Keratinocyte (primary cell): Measurements from ENCODE around the gene TWNK. TPM values are rescaled to one million over a fixed set of nuclear protein-coding genes. Genes with fewer than 3 reads are reported as not detected.
A peak's percentile ranks its signal among the peaks of the same experiment; 100 is the strongest.

ENCODE experiments used
- DNase-seq: peaks from one replicate; pipeline ENCODE4 v3.0.0-alpha.2; 2011; ENCODE audit warnings: low read depth, missing footprints, low spot score
- FAIRE-seq: peaks from 2 replicates; lab custom pipeline; 2011; peaks lifted over from hg19 to GRCh38; lab: Jason Lieb, UNC
- H2AFZ ChIP-seq: 2 replicates; pipeline ENCODE4 v1.6.0; 2012; ENCODE audit warnings: low read length, control low read depth, inconsistent platforms; ENCODE audit not compliant: control insufficient read depth
- H3K27ac ChIP-seq: 2 replicates; pipeline ENCODE4 v1.5.1; 2011; ENCODE audit warnings: low read length; ENCODE audit not compliant: control insufficient read depth, insufficient read depth
- H3K27me3 ChIP-seq: 3 replicates; pipeline ENCODE4 v1.6.0; 2011; ENCODE audit warnings: low read length; ENCODE audit not compliant: control insufficient read depth, insufficient read depth; ENCODE audit errors: extremely low read depth
- H3K36me3 ChIP-seq, 2 experiments: 2 replicates in 1 of 2; 3 replicates in 1 of 2; pipeline ENCODE4 v1.5.1; 2011; ENCODE audit warnings: low read length in 2 of 2, mild to moderate bottlenecking in 1 of 2; ENCODE audit not compliant: control insufficient read depth in 2 of 2, insufficient read depth in 2 of 2; ENCODE audit errors: extremely low read depth in 1 of 2
- H3K4me1 ChIP-seq: 3 replicates; pipeline ENCODE4 v1.5.1; 2011; ENCODE audit warnings: low read length; ENCODE audit not compliant: control insufficient read depth, insufficient read depth; ENCODE audit errors: extremely low read depth
- H3K4me2 ChIP-seq: 3 replicates; pipeline ENCODE4 v1.6.0; 2011; ENCODE audit warnings: low read depth, low read length; ENCODE audit not compliant: control insufficient read depth, insufficient read depth; ENCODE audit errors: extremely low read depth
- H3K4me3 ChIP-seq, 3 experiments: fragments of 200-600 bp in 1 of 3; sonication (generic) in 1 of 3; 2 replicates in 2 of 3; 3 replicates in 1 of 3; pipeline ENCODE4 v1.5.1; 2011 to 2016; ENCODE audit warnings: low read length in 3 of 3, mild to moderate bottlenecking in 3 of 3, control low read depth in 2 of 3, inconsistent platforms in 1 of 3, low read depth in 1 of 3, mixed read lengths in 1 of 3, mixed run types in 1 of 3, moderate library complexity in 1 of 3; ENCODE audit not compliant: control insufficient read depth in 2 of 3, insufficient read depth in 2 of 3; ENCODE audit errors: extremely low read depth in 1 of 3
- H3K79me2 ChIP-seq: 2 replicates; pipeline ENCODE4 v1.6.0; 2012; ENCODE audit warnings: low read length; ENCODE audit not compliant: control insufficient read depth, insufficient read depth
- H3K9ac ChIP-seq: 3 replicates; pipeline ENCODE4 v1.6.0; 2011; ENCODE audit warnings: low read length; ENCODE audit not compliant: control insufficient read depth, insufficient read depth; ENCODE audit errors: extremely low read depth
- H3K9me1 ChIP-seq: 3 replicates; pipeline ENCODE4 v1.6.0; 2011; ENCODE audit warnings: low read length; ENCODE audit not compliant: control insufficient read depth, insufficient read depth; ENCODE audit errors: extremely low read depth
- H3K9me3 ChIP-seq: 2 replicates; pipeline ENCODE4 v1.5.1; 2012; ENCODE audit warnings: low read depth, low read length; ENCODE audit not compliant: control insufficient read depth
- H4K20me1 ChIP-seq: 3 replicates; pipeline ENCODE4 v1.6.0; 2011; ENCODE audit warnings: low read length; ENCODE audit not compliant: control insufficient read depth, insufficient read depth; ENCODE audit errors: extremely low read depth
- EZH2 ChIP-seq: IDR thresholded peaks from one replicate; pipeline ENCODE4 v1.6.1; 2012; ENCODE audit warnings: inconsistent platforms, mild to moderate bottlenecking, low read length, moderate library complexity
- dilution Hi-C: fragments of 300-500 bp; cut with MboI; formaldehyde crosslinking; loops from one replicate; pipeline ENCODE4 v1.7.0; 2020; ENCODE audit warnings: low sequenced_read_pairs; ENCODE audit not compliant: extremely low pct_ligation_motif_present
- polyA plus RNA-seq, 5 experiments: library from polyadenylated mRNA; depleted of rRNA in 3 of 5; stranded (reverse) in 3 of 5; stranded (forward) in 1 of 5; unstranded in 1 of 5; fragments of >200 nt; gene quantifications; 1 replicate in 1 of 5; 2 replicates in 3 of 5; 3 replicates in 1 of 5; pipeline versions ENCODE4 v1.2.1 to v1.2.3, GENCODE V29; 2011 to 2012; ENCODE audit warnings: missing spikeins in 2 of 5, low read depth in 1 of 5, low replicate concordance in 1 of 5
- TF ChIP-seq, protein P1 (sequence below), 3 experiments: IDR thresholded peaks in 1 of 3; conservative IDR thresholded peaks in 1 of 3; optimal IDR thresholded peaks in 1 of 3; 2 replicates in 2 of 3; 3 replicates in 1 of 3; pipeline versions ENCODE3 to v1.5.1; 2011; ENCODE audit warnings: low read length in 3 of 3, mild to moderate bottlenecking in 3 of 3, moderate library complexity in 2 of 3, control low read depth in 1 of 3, inconsistent platforms in 1 of 3; ENCODE audit not compliant: insufficient read depth in 2 of 3; ENCODE audit errors: extremely low read depth in 1 of 3

Gene TWNK
- polyA plus RNA-seq, 1 donor (not counting 4 experiments of a cell fraction or from before 2014, with no cell fraction given): 12.9 TPM

DNA sequence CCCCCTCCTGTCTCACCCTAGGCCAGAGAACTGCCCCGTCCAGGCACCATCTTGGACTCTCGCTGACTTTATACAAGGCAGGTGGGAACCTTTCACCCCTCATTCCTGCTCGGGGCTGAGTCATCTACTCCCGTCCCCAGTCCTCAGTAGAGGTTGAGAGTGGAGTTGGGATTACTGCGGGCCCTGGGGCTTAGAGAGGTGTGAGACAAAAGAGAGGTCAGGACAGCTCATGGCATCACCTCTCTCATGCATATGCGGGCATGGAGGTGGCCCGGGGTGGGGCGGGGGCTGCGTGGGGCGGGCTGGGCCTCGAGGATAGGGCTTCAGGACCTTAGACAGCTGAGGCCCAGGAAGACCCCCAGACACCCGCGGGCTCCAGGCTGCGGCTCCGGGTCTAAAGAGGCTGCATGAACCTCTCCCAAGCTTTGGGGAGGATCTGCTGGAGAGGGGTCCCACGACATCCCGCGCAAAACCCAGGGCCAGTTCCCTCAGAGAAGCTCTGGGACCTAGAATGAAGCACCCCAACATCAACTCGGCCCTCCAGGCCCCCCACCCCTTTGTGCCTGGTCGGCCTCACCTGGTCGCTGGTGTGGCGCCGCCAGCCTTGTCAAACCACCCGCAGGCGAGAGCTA is 43.3 kb downstream of the TWNK start:
- TF ChIP-seq, protein P1, sequence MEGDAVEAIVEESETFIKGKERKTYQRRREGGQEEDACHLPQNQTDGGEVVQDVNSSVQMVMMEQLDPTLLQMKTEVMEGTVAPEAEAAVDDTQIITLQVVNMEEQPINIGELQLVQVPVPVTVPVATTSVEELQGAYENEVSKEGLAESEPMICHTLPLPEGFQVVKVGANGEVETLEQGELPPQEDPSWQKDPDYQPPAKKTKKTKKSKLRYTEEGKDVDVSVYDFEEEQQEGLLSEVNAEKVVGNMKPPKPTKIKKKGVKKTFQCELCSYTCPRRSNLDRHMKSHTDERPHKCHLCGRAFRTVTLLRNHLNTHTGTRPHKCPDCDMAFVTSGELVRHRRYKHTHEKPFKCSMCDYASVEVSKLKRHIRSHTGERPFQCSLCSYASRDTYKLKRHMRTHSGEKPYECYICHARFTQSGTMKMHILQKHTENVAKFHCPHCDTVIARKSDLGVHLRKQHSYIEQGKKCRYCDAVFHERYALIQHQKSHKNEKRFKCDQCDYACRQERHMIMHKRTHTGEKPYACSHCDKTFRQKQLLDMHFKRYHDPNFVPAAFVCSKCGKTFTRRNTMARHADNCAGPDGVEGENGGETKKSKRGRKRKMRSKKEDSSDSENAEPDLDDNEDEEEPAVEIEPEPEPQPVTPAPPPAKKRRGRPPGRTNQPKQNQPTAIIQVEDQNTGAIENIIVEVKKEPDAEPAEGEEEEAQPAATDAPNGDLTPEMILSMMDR (optimal IDR thresholded peaks at IDR 0.05 in 1 of 3, IDR thresholded peaks at IDR 0.05 in 1 of 3, conservative IDR thresholded peaks at IDR 0.05 in 1 of 3; ENCODE audit: extremely low read depth in 1 of 3, insufficient read depth in 2 of 3, low read length in 3 of 3): no peak
- no peak for TF ChIP-seq EZH2
- no peaks in the 10 kb centered on the region for H3K9me1 ChIP-seq
- peaks cover 6 to 10% of the 10 kb centered on the region in 2 experiments for H3K36me3 ChIP-seq
- peak overlapping the region; percentile 77 for H3K9ac ChIP-seq
- peaks cover 5% of the 10 kb centered on the region for H3K79me2 ChIP-seq
- H3K27me3 ChIP-seq: peaks cover 9% of the 10 kb centered on the region
- no peak for FAIRE-seq
- H3K4me1 ChIP-seq: peaks cover 27% of the 10 kb centered on the region
- peak overlapping the region; percentile 99 for H3K4me2 ChIP-seq
- dilution Hi-C loops: no loop called here
- no peaks in the 10 kb centered on the region for H4K20me1 ChIP-seq
- peak overlapping the region; percentile 64 to 86 (median 80) for H3K4me3 ChIP-seq
- H2AFZ ChIP-seq: peak overlapping the region; percentile 65
- H3K9me3 ChIP-seq: no peaks in the 10 kb centered on the region
- H3K27ac ChIP-seq: no peak overlapping the region
- no peak for DNase-seq

DNA sequence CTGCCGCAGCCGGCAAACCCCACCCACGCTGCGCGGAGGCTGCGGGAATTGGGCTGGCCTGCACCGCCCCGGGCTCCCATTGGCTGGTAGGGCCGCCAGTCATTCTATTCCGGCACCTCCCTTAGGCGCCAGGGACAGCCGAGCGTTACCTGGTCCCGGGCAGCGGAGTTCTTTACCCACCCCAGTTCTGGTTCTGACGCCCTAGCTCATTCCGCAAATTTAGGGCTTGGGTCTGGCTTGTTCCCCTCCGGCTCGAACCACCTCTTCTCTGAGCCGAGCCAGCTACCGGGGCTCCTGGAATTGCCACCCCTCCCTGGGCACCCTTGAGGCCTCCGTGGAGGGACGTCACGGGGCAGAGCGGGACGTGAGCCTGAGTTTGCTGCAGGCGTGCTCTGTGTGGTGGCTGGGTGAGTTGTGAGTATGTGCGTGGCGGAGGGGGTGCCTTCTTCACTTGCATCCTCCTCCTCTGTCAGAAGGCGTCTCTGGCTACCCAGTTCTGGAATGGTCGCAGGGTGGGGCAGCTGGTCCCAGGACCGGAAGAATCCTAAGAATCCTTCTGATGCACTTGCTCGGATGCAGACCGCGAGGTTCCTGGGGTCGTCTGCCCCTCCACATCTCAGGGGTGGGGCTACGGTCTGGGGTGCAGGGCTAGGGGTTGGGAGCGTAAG is 43.9 kb downstream of the TWNK start, which contains the start of the genes PDZD7 and SFXN3:
Gene PDZD7, minus strand, starts transcription at position 2 of the 668 bp plus-strand sequence. CDS start 910 bp downstream, outside the sequence.
Gene SFXN3, plus strand, starts transcription at position 107 of the 668 bp plus-strand sequence. CDS start 3,461 bp downstream, outside the sequence.
- peaks cover 5% of the 10 kb centered on the region for H3K79me2 ChIP-seq
- no peaks in the 10 kb centered on the region for H3K9me3 ChIP-seq
- H4K20me1 ChIP-seq: no peaks in the 10 kb centered on the region
- H3K27me3 ChIP-seq: peaks cover 9% of the 10 kb centered on the region
- H3K9ac ChIP-seq: peak within 1 kb of the TSS; percentile 77
- peaks cover 9 to 16% of the 10 kb centered on the region in 2 experiments for H3K36me3 ChIP-seq
- H3K27ac ChIP-seq: peak within 1 kb of the TSS; percentile 84
- FAIRE-seq (no peak), DNase-seq (no peak)
- peak within 1 kb of the TSS; percentile 64 to 86 (median 80) for H3K4me3 ChIP-seq
- H3K4me1 ChIP-seq: peaks cover 27% of the 10 kb centered on the region
- no peak for TF ChIP-seq EZH2
- TF ChIP-seq, protein P1 (optimal IDR thresholded peaks at IDR 0.05 in 1 of 3, IDR thresholded peaks at IDR 0.05 in 1 of 3, conservative IDR thresholded peaks at IDR 0.05 in 1 of 3; ENCODE audit: extremely low read depth in 1 of 3, insufficient read depth in 2 of 3, low read length in 3 of 3): no peak
- H3K4me2 ChIP-seq: peak within 1 kb of the TSS; percentile 99
- dilution Hi-C loops: no loop called here
- H3K9me1 ChIP-seq: no peaks in the 10 kb centered on the region
- peak within 1 kb of the TSS; percentile 81 for H2AFZ ChIP-seq
